HG03571 (cell line): ENCODE data around the gene MIEF1.

ENCODE experiments used
- ATAC-seq: cut with Tn5 transposase; IDR thresholded peaks from one replicate; pipeline ENCODE4 v1.9.1; 2021; ENCODE audit not compliant: unreplicated experiment

MIEF1 gene

GRCh38 chr22:39502109-39502788 lies at the start of gene MIEF1:
Gene MIEF1 (plus strand): TSS chr22:39502290. CDS start chr22:39511295, 9,005 bp downstream.
- peak; percentile 80 for ATAC-seq

DNA sequence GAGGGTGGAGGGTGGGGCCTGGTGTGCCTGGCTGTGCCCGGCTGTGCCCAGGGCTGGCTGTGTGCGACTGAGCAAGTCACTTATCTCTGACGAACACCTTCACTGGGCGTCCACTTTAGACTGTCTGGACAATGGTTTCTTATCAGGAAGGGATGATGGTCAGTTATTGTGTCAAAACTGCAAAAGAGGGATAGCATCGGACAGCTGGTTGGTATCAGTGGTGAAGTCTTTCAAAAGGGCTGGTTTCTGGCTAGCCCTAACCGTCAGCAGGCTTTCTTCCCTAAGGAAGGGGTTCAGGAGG lies 49.4 kb upstream of the MIEF1 start:
- no peak for ATAC-seq

GRCh38 chr22:39453765-39454378 lies 48.2 kb upstream of the MIEF1 start:
- no peak for ATAC-seq

GRCh38 chr22:39454385-39454871 lies 47.7 kb upstream of the MIEF1 start:
- no peak for ATAC-seq

DNA sequence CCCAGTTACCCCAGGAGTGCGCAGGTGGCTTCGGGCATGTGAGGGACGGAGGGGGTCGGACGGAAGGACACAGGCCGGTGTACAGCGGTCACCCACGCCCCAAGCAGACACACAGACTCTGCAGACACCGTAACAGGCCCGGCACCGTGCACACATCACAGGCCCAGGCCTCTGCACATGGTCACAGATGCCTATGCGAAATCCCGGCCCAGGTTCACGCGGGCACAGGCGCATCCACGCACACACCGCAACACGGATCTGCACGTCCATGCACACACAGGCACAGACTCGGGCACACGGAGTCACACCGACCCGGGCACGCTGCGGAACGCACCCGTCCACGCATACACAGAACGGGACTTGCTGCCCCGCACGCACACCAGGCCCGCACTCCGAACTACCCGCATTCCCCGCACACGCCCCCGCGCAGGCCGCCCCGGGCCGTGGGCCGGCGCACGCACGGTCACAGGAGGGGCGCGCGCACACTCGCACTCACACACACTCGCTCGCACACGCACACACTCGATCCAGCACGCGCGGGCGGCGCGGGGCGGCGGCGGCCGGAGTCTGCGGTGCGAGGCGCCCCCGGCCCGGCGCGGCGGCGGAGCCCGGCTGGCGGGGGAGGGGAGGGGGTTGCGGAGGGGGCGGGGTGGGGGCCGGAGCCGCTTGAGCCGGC lies 45.4 kb upstream of the MIEF1 start, which contains the start of gene MGAT3:
Gene MGAT3, plus strand, starts transcription at position 491 of the 676 bp plus-strand sequence. CDS start 30,336 bp downstream, outside the sequence.
- no peak for ATAC-seq

DNA sequence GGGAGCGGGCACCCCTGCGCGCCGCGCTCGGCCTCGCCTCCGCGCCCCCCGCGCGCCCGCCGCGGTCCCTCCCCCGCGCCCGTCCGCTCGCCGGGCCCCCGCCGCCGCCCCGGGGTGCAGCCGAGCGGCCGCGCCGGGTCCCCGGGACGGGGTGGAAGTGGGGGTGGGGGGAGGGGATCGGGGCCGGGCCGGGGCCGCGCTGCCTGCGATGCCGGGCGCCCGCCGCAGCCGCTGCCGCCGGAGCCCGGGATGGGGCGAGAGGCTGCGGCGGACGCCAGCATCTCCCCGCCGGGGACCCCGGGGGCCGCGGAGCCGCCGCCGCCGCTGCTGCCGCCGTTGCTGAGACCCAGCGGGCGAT lies 44.9 kb upstream of the MIEF1 start:
- ATAC-seq: no peak

DNA sequence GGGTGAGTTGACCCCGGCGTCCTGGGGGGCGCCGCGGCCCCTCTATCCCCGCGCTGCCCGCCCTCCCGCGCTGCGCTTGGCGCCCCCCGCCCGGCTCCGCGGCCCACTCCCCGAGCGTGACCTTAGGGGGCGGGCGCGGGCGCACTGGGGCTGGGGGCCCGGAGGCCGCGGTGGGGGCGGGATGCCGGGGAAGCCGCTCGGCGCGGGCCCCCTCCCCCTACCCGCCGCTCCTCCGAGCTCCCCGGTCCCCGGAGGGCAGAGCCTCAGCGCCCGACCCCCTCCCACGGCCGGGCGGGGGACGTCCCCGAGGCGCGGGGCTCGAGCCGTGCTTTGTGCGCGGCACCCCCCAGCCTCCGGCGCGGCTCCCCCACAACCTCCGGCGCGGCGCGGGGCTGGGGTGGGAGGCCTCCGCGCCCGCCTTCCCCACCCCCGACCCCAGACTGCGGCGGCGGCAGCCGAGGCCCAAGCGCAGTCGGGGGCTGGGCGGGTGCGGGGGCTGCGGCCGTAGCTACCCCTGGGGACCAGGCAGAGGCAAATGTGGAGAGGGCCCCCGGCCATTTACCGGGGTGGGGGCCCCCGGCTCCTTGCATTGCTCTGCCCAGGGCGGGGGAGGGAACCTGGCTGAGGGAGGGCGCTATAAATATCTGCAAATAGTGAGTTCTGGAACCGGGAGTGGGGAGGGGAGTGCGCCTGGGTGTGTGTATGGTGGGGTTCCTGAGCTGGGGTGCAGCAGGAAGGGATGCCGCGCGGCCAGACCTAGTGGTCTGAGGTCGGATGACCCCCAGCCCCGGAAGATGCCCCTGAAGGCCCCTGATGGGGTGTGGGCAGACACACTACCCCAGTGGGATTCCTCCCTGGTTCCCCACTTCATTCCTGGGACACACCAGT lies 44.3 kb upstream of the MIEF1 start:
- ATAC-seq: no peak

DNA sequence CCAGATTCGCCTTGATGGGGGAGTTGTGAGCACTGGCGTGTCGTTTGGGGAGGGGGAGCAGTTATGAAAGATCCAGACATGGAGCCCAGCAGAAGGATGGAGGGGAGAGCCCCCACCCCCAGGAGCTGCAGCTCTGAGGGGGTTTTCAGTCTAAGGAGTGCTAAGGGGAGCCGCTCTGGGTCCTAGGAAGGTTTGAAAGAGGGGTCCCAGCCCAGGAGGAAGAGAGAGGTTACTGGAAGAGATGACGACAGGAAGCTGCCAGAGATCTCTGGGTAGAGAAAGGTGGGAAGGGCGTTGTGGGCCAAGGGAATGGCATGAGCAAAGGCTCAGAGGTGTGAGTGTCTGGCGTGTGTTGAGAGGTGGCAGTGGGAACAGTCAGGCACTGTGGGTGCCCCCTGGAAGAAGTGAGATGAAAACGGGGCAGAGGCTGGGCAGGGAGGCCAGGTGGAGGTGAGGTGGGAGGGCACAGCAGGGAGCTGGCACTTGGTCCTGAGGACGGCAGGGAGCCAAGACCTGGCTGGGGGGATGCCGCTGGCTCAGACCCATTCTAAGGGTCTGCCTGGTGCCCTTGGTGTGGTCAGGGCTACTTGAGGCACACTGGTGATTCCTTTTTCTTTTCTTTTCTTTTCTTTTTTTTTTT lies 43.5 kb upstream of the MIEF1 start:
- no peak for ATAC-seq

DNA sequence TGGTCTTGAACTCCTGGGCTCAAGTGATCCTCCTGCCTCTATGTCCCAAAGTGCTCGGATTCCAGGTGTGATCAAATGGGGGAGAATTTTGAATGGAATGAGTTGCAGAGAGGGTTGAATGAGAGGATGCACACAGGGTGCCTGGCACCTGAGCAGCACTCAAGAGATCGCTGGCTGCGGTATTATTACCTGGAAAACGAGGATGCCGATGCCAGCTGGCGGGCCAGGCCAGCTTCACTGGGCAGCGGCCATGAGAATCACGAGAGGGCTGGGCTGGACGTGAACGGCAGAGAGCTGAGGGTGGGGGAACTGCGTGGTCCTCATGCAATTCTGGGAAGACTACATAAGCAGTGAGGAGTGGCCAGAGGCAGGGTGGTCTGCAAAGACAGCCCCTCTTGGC lies 42.4 kb upstream of the MIEF1 start:
- no peak for ATAC-seq

DNA sequence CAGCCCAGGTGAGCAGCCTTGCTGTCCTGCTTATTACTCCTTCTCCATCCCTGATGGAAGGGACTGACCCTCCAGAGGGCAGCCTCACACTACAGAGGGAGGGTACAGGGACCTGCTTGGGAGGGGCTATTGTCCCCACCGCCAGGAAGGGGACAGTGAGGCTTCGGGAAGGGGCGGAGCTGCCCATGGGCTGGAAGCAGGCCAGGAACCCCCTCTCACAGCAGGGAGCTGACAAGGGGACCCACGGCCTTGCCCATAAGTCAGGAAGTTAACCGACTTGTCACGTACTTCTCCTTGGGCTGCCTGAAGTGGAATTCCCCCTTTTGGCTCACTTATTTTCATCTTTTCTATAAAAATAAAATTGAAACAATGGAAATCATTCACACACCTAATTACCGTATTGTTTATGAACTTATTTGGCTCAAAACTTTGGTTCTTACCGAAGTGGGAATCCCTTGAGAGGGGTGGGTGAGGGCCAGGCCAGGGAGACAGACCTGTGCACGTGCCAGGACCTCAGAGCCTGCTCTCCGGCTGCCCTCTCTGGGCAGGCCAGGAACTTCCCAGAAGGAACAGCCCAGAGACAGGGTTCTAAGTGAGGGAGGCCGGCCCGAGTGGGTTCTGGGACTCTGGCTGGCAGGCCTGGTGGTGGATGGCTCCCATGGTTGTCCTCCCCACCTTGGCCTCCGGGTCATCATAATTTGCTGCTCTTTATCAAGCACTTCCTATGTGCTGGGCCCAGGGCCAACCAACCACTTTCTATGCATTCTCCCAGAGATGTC lies 39.5 kb upstream of the MIEF1 start:
- no peak for ATAC-seq

DNA sequence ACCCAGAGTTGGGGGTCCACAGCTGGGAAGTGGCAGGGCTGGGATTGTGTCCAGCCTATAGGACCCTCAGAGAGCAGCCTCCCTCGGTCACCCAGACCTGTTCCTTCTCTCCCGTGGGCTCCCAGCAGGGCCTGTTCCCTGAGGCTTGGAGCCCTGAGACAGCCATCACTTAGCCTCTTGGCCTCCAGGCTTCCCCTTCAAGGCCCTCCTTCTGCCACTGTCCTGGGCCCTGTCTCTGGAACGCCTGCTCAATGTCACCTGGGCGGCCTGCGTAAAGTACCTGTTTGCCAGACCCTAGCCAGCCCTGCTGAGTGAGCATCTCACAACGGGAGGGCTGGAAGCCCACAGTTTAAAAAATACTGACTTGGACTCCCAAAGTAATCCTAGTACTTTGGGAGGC lies 38.8 kb upstream of the MIEF1 start:
- no peak for ATAC-seq

DNA sequence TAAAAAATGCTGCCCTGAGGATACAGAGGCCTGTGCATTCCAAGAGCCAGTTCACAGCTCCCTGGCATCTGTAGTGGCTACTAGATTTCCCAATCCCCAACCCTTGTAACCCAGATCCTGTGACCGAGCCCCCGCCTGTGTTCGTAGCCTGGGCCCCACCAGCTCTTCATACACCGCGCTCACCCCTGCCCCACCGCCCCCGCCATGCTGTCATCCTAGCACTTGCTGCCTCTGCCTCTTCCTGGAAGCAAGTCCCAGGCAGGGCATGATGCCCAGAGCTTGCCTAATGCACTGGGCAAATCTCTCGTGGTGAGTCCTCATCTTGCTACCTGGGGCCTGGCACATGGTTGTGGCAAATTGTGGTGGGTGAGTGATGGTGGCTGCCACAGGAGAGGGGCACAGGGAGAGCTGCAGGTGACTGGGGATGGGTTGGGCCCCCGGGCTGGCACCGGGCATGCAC lies 38.1 kb upstream of the MIEF1 start:
- no peak for ATAC-seq

GRCh38 chr22:39466228-39467006 lies 35.7 kb upstream of the MIEF1 start:
- no peak for ATAC-seq

- no peak for ATAC-seq
Measured at GRCh38 chr22:39467390-39467895, 34.6 kb upstream of the MIEF1 start.

DNA sequence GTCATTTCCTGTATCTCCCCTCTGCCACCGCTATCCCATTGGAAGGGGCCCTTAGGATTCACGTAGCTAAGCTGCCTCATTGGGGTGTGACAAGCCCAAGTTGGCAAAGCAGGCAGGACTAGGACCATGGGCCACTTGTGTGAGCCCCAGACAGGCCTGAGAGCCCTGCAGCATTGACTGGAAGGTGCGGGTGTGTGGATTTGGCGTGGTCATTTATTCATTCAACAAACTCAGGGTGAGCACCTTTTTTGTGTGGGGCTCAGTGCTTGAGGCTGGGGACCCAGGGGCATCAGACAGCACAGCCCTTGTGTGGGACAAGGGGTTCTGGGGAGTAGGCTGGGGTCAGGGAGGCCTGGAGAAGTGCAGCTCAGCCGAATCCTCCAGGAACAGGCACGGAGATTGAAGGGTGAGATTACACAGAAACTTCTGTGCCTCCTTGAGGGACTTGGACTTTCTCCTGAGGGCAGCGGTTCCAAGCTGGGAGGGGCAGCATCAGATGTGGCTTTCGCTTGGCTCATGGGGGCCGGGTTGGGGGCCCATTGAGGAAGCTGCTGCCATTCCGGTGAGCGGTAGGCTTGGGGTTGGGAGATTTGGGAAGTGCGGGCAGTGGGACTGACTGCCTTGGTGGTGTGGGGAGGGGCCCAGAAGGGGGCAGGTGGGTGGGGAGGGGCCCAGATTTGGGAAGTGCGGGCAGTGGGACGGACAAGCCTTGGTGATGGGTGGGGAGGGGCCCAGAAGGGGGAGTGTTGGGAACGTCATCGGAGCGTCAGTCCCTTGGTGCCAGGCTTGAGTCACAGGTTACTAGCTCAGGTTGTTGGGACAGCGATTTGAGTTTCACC lies 33.4 kb upstream of the MIEF1 start:
- no peak for ATAC-seq

- no peak for ATAC-seq
Measured at GRCh38 chr22:39469326-39469680, 32.8 kb upstream of the MIEF1 start.

DNA sequence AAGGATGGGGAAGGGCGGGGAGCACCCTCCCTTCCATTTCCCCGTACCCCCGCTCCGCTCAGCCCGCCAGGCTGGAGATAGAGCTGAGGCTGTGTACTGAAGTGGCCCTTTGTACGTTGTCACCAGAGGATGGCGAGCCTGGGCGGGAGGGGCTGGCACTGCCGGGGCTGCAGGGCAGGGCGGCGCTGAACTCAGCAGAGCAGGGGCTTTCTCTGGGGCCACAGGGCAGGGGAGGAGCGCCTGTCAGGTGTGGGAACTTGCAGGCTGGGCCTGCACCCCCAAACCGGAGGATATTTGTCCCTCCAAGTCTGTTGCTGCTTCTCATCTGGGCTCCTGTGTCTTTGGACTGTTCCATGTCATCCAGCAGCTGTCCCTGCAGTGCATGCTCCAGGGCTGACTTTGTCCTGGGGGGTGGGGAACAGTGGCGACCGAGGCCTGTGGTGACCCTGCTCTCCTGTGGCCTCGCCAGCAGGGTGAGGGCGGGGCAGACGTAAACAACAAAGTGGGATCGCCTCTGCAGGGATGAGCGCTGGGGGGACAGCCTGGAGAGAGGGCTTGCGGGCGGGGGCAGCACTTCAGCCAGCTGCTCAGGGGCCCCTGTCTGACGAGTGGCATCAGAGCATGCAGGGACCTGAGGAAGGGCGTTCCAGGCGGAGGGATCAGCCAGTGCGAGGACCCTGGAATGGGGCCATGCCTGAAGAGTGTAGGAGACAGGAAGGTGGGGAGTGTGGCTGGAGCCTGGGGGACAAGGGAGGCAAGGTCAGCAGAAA lies 32.2 kb upstream of the MIEF1 start:
- no peak for ATAC-seq
